GM21737 (cell line): ENCODE data around the gene SBK1.

Experiments
- ATAC-seq: cut with Tn5 transposase; IDR thresholded peaks from one replicate; pipeline ENCODE4 v1.9.1; 2021; ENCODE audit warnings: mild to moderate bottlenecking, moderate library complexity; ENCODE audit not compliant: unreplicated experiment

Gene SBK1

DNA sequence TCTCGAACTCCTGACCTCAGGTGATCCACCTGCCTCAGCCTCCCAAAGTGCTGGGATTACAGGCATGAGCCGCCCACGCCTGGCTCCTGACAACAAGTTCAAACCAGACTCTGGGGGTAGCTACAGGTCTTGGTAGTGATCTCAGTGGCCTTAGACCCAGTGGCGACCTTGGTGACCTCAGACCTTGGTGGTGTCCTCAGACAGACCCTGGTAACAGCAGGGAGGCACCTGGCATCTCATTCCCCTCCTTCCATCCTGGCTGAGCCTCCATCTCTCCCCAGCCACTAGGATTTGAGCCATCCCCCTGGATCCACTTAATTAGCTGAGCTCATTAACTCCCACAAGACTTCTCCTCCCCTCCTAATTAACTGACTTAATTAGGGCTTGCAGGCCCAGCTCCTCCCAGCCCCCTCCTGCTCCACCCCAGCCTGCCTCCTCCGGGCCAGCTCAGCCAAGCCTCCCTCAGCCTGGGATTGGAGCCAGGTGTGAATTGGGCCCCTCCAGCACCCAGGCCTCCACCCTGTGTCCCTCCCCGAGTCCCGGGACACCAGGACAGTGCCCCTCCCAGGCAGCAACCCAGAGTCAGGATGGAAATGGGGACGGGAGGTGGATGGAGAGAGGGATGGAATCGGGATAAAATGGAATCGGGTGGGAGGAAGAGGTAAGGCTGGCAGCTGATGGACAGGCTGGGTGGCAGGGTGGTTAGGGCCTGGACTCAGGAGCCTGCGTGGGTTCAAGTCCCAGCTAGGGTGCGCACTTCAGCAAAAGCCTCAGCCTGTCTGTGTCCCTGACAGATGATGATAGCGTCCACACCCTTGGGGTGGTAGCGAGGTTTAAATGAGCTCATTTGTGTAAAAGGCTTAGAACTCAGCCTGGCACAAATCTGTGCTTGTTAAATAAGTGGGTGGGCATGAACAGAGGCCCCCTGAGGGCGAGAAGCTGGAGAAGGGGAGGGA is 11.2 kb upstream of the SBK1 start:
- no peak for ATAC-seq

DNA sequence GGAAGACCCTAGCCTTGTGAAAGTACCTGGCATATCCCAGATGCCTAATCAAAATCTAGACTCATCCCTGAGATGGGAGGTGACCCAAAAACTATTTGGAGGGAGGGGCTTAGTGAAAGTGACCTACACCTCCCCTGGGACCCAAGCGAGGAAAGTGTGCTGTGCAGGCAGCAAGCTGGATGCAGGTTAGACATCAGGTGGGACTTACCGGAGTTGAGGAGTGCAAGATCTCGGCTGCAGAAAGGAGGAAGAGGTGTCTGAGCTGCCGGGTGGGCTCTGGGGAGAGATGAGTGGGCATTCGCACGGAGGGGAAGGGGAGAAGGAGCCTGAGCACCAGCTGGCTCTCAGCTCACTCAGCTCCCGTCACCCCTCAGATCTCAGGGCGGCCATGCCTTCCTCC is 10.3 kb upstream of the SBK1 start:
- ATAC-seq: no peak

DNA sequence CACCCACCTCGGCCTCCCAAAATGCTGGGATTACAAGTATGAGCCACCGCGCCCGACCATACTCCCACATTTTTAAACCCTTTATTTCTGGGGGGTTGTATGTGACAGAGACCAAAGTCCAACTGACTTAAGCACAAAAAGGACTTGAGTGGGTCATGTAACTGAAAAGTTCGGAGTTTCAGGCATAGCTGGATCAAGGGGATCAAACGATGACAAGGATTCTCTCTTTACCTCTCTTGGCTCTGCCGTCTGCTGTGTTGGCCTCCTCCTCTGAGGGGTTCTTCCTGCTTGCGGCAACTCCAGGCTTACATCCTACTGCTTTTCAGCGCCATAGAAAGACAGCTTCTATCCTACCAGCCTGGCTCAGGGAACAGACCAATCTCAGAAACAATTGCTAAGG is 9.2 kb upstream of the SBK1 start:
- ATAC-seq: no peak

DNA sequence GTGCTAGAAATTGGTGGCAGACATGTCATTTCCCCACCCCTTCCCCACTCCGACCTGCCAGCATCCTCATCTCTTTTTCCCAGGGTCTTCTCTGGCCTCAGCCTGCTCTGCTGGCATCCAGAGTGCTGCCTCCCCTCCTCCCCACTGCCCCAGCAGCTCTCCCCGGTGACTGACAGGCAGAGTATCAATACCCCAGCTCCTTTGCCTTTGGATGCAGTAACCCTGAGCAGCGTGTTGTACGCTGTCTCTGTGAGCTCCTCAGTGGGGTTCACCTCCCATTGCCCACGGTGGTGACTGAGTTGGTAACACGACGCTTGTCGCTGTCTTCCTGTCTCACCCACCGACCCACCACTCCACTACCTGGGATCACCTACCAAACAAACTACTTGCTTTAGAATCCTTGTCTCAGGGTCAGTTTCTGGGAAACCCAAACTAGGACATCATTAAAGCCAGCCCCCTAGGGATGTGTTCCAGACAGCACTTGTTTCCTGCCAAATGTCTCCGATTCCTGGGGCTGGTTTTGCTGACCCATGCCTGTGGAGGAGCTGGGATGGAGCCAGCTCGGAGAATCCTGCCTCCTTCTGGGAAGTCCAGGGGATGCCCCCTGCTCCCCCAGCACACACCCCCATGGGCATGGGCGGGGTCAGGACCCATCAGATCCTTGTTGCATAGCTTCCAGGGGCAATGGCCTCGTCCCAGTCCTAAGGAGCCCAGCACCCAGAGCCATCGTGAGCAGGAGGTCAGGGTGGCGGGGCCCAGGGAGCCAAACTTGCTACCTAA is 8.3 kb upstream of the SBK1 start:
- no peak for ATAC-seq

DNA sequence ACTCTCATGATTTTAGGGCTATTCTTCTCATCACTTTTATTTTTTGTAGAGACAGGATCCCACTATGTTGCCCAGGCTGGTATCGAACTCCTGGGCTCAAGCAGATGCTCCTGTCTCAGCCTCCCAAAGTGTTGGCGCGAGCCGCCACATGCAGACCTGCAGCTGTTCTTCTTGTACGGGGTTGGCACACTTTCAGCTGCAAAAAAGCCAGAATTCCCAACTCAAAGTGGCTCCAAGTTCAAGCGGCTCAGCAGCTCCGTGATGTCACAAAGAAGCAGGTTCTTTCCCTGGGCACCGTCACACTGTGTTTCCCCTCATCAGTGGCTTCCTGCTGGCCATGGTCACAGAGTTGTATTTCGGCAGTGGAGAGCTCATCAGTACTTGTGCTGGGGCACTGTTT is 6.7 kb upstream of the SBK1 start:
- ATAC-seq: no peak

DNA sequence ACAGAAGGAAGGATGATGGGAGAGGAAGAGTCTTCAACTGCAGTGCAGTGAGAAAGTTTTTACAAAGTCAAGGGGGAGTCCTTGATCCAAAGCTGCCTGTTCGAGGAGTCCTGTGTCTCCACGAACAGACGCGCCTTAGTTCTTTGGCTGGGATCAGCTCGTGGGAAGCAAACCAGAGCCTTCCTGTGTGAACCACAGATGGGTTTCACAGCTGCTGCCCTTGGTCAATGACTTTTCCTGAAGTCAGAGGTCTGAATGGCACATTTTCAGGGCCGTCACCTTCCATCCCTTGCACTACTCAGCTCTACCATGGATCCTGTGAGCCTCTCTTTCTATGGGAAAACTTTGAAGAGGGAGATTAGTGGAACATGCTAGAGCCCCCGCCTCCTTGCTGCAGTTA is 4.2 kb upstream of the SBK1 start:
- ATAC-seq: no peak

DNA sequence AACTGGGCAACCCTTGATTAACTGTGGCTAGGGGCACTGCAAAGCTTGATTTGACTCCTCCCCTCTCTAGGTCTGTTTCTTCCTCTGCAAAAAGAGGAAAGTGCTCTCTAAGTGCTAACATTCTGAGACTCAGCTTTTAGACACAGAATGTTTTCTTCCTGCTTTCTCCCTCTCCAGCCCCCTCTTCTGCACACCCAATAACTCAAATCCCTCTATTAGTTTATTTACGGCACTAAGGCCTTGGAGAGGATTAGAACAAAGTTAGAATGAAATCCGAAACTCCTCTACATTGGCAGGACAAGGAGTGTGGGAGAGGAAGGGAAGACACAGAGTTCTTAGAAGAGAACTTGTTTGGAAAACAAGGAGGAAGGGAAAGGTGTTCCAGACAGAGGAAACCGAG is 3.3 kb upstream of the SBK1 start:
- ATAC-seq: no peak

DNA sequence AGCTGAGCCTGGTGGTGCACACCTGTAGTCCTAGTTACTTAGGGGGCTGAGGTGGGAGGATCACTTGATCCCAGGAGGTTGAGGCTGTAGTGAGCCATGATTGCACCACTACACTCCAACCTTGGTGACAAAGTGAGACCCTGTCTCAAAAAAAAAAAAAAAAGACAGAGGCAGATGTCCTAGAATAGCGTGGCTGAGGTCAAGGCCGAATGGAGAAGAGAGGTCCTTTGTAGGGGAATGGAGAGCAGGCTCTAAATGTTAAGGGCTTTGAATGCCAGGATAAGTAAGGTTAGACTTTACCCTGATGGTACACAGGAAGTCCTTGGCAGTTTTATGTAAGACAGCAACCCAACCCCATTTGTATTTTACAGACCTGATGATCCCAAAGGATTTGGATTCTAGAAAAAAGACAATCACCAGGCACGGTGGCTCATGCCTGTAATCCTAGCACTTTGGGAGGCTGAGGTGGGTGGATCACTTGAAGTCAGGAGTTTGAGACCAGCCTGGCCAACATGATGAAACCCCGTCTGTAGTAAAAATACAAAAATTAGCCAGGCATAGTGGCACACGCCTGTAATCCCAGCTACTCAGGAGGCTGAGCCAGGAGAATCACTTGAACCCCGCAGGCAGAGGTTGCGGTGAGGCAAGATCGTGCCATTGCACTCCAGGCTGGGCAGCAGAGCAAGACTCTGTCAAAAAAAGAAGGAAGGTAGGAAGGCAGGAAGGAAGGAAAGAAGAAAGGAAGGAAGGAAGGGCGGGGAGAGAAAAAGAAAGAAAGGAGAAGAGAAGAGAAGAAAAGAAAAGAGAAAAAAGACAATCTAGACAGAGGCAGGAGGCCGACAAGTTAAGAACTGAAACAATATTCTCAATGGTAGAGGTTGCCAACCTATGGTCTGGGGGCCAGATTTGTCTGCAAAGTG is 2.1 kb upstream of the SBK1 start:
- ATAC-seq: no peak

DNA sequence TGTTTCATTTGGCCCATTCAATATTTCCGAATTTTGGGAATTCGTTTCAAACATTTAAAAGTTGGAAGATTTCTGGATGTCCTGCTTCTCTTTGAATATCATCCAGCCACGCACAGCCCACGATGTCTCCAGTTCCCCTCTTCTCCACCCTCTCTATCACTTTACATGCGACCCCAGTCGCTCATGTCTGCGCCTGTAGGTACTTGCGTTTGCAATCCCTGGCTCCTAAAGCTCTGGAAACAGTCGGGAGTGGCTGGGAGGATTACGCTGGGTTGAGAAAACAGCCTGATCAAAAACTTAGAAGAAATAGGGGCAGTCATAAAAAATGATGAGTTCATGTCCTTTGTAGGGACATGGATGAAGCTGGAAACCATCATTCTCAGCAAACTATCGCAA is 1.5 kb upstream of the SBK1 start:
- no peak for ATAC-seq

DNA sequence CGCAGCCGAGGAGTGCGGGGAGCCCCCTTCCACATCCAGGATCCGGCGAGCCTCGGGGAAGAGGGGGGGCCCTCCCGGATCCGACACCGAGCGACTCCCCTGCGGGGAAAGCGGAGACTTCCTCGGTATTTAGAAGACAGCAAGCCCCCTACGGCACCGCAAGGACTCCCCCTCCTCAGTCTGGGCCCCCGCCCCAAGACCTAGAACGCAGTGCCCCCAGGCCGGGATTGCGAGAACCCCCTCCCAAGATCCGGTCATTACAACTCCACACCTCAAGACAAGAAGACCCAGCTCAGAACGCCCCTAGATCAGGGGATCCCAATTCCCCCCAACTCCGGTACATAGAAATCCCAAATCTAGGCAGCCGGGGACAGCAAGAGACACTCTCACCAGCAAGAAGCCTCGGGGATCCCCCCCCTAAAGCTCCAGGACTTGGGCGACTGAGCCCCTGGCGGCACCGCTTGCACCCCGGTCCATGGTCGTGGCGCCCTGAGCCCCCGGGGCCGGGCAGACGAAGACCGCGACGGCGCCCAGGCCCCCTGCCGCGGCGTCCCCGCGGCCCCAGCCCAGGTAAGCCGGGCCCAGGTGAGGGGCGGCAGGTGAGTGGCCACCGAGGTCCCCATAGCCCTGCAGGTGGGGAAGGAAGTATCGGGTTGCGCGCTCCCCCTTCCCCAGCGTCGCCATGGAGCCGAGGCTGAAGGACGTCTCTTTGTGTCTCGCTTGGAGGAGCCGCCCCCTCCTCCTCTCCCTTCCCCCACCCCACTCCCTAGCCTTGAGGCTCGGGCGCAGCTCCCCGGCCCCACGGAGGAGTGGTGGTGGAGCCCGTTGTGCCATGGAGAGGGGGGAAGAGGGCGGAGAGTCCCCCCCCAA is 641 bp downstream of the SBK1 start:
- ATAC-seq: no peak

DNA sequence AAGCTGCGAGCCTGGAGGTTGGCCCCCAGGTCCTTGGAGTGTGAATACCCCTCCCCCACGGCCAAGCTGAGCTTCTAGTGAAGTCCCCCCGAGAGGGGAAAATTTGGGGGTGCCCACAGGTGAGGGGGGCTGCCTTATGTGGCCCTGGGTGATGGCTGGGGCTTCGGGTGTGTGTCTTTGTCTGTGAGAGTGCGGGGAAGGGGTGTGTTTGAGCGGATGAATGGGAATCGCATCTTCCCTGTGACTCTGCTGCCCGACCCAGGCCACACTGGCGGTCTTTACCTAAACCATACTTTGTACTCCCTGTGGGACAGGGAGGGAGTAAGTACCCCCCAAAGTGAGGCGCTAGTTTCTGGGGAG is 1.3 kb downstream of the SBK1 start:
- no peak for ATAC-seq

DNA sequence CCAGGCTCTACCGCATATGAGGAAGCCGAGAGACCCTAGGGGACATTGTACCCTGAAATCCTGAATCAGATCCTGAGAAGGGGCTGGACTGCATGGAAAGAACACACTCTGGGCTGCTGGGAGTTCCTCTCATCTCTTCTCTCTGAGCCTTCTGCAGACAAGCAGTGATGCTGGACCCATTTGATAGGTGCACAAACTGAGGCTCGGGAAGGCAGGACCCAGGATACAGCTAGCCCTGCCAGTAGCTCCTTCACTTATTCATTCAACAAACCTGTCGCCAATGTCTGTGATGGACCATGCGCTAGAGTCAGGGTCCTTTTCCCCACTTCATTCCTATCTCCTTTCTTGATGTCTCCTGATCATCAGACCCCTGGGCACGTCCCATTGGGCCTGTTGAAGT is 1.9 kb downstream of the SBK1 start:
- ATAC-seq: no peak

DNA sequence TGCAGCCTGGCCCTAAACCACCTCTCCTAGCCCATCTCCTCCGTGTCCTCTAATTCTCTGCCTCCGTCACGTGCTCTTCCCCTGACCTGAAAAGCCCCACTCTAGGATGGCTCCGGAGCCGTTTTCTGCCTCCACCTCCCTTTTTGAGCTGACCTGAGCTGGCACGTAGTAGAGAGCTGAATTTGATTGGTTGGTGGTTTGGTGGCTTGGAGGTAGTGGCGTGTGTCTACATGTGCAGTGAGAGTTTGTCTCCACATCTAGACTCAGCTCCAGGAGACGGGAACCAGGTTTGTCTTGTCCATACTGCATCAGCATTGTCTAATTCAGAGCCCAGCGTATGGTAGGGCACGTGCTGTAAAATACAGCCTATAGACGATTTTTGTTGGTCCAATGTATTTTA is 3.0 kb downstream of the SBK1 start:
- no peak for ATAC-seq

DNA sequence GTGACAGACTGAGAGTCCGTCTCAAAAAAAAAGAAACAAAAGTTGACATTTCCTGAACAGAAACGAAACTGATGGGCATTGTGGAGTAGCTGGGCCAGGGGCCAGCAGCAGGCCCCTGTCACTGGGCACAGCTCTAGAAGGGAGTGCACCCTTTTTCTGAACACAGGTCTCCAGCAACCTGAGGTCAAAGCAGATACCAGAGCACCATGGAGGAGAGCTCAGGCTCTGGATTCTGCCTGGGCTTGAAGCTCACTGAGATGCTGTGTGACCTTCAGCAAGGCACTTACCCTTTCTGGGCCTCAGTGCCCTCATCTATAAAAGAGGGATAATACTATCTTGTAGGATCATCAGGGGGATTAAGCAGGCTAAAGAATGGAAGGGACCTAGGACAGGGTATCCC is 5.0 kb downstream of the SBK1 start:
- no peak for ATAC-seq

DNA sequence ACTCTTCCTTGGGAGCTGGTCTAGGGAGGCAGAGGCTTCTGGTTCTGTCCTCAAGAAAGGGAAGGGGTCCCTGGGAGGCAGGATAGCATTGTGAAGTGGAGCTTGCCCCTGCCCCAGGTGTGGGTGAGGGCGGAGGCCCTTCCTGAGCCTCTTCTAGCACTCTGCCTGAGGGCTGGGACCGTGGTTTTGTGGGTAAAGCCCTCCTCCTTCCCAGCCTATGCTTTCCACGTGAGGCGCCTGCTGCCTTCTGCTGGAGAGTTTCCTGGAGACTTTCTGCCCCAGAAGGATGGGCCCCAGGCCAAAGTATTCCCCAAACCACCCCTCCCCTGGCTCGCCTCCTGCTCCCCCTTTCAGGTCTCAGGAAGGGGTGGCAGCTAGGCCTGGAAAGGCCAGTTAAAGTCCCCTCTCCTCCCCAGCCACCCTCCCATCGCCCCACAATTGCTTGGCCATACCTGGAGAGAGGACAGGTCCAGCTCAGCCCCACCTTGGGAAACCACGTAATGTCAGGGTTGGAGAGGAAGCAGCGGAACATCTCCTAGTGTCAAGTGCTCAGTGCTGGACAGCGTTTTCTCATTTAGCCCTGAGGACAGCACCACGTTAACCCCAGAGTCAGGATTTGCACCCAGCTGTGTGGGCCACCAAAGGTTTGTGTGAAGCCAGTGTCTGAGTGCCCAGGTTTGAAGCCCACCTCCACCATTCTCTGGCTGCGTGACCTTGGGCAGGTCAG is 5.6 kb downstream of the SBK1 start:
- no peak for ATAC-seq

DNA sequence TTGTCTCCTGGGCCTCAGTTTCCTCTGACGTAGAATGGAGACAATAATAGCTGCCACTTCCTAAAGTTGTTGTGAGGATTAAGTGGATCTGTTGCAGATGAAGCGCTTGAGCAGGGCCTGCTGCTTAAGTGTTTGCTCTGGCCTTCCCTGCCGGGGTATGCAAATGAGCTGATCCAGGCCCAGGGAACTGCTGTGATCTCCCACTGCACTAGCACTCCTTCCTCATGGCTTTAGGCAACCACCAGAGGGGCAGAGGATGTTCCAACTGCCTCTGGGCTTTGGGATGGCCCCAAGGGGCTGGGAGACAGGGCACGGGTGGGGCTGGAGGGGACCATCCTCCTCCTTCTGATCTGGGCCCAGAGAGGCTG is 6.2 kb downstream of the SBK1 start:
- no peak for ATAC-seq

DNA sequence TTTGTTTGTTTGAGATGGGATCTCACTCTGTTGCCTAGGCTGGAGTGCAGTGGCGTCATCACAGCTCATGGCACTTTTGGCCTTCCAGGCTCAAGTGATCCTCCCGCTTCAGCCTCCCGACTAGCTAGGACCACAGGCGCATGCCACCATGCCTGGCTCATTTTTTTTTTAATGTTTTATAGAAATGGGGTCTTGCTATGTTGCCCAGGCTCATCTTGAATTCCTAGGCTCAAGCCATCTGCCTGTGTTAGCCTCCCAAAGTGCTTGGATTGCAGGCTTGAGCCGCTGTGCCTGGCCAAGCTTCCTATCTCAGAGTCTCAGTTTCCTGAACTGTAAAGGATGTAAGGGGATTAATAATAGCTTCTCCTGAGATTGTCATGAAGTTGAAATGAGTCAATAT is 8.0 kb downstream of the SBK1 start:
- no peak for ATAC-seq

DNA sequence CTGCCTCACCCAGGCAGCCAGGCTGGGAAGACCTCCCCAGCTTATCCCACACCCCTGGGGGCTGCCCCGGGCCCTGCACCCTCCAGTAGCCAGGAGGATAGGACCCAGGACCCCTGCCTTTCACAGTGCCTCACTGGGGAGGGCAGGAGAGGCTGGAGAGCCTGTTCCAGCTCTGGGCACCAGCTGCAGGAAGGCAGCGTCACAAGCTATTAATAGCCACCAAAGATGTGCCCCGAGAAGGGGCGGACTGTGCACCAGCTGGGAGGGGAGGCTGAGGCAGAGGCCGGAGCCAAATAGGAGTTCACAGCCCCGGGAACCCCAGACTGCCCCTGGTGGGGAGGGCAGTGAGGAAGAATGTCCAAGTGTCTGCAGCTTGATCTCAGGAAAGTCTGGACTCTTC is 8.8 kb downstream of the SBK1 start:
- ATAC-seq: no peak

DNA sequence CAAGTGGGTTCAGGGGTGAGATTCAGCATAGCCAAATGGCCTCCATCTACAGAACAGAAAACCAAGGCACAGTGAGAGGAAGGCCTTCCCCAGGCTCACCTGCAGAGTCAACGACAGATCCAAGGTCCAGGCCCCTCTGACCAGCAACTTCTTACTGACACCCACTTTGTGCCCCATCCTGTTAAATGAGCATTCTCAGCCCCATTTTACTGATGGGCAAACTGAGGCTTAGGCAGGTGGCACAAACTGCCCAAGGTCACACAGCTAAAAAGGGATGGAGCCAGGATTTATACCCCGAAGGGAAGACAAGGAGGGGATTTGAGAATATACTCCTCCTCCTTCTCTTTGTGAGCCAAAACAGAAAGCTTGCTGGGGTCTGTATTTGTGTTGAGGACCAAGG is 9.3 kb downstream of the SBK1 start:
- ATAC-seq: no peak

DNA sequence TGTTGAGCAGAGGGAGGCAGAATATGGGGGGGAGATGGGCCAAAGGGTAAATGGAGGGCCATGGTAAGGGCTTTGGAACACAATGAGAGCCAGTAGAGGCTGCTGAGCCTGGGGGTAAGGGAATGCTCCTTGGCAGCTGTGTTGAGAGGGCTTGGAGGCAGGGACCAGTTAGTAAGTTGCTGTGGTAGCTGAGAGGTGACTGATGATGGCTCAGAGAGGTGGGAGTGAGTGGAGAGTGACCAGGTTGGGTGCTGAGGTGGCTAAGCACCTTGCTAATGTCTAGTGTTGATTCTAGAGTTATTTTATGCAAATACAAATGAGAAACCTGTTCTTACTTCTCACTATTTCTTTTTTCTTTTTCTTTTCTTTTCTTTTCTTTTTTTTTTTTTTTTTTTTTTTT is 10.8 kb downstream of the SBK1 start:
- ATAC-seq: no peak
